Stomach (tissue), 9 donors: ENCODE measurements around the gene MMP25. TPM values are rescaled to one million over a fixed set of nuclear protein-coding genes. Genes with fewer than 3 reads are reported as not detected.
A peak's percentile ranks its signal among the peaks of the same experiment; 100 is the strongest.

Experiments used
- DNase-seq, 2 donors: peaks; one replicate each; pipeline versions ENCODE4 v3.0.0 to v3.0.0-alpha.2; 2013 to 2019
- H3K27ac ChIP-seq, 5 donors: fragments of 200-600 bp in 4 of 5; sonication (generic) in 4 of 5; one replicate each; pipeline ENCODE4 v1.5.1; 2013 to 2019; ENCODE audit warnings: mild to moderate bottlenecking in 1 of 5, moderate library complexity in 1 of 5
- H3K27me3 ChIP-seq, 3 donors: fragments of 200-600 bp; sonication (generic); one replicate each; pipeline ENCODE4 v1.5.1; 2017 to 2019; ENCODE audit warnings: mixed run types in 1 of 3
- H3K36me3 ChIP-seq, 4 donors: fragments of 200-600 bp; sonication (generic); 1 replicate in 3 of 4; 2 replicates in 1 of 4; pipeline ENCODE4 v1.5.1; 2016 to 2019
- H3K4me1 ChIP-seq, 4 donors: fragments of 200-600 bp; sonication (generic); one replicate each; pipeline ENCODE4 v1.5.1; 2016 to 2019
- H3K4me3 ChIP-seq, 4 donors: fragments of 200-600 bp; sonication (generic) in 3 of 4; one replicate each; pipeline ENCODE4 v1.5.1; 2016 to 2019; ENCODE audit warnings: mild to moderate bottlenecking in 1 of 4
- H3K9me3 ChIP-seq, 4 donors: fragments of 200-600 bp; sonication (generic); one replicate each; pipeline ENCODE4 v1.5.1; 2016 to 2019
- CTCF ChIP-seq, 7 experiments: fragments of 450-650 bp in 4 of 7; fragments of 200-600 bp in 3 of 7; sonication (generic) in 3 of 7; IDR thresholded peaks; one replicate each; pipeline ENCODE4 v1.5.1; 2016 to 2019; ENCODE audit warnings: antibody characterized with exemption in 7 of 7, control low read depth in 2 of 7, mild to moderate bottlenecking in 1 of 7
- EP300 ChIP-seq: sonication (generic); formaldehyde crosslinking; IDR thresholded peaks from one replicate; pipeline ENCODE4 v1.6.1; 2017; ENCODE audit warnings: antibody characterized with exemption
- POLR2A ChIP-seq, 4 donors: fragments of 450-650 bp; IDR thresholded peaks; one replicate each; pipeline ENCODE4 v1.6.1; 2016; ENCODE audit warnings: antibody characterized with exemption in 4 of 4, control low read depth in 2 of 4, mild to moderate bottlenecking in 1 of 4, moderate library complexity in 1 of 4
- POLR2AphosphoS5 ChIP-seq, 3 donors: sonication (generic); formaldehyde crosslinking; IDR thresholded peaks; one replicate each; pipeline ENCODE4 v1.6.1; 2016; ENCODE audit warnings: antibody characterized with exemption in 3 of 3
- WGBS, 5 donors: extraction: QIAGEN DNeasy Blood & Tissue Kit in 3 of 5; methylation state at CpG; one replicate each; pipeline versions ENCODE4 v1.1.5 to v1.1.7; 2013 to 2018; 5-methylcytosine and 5-hydroxymethylcytosine counted together
- intact Hi-C: fragments of 100-400 bp; cut with DNase I; formaldehyde crosslinking; loops from one replicate; pipeline ENCODE4 v1.15.1; 2023; ENCODE audit warnings: low total_unique reads
- polyA plus RNA-seq, 3 donors: library from polyadenylated mRNA; stranded (reverse); fragments of 200-250 nt; gene quantifications; one replicate each; pipeline ENCODE4 v1.2.3, GENCODE V29; 2013
- total RNA-seq, 5 donors: library from RNA; depleted of rRNA; stranded (reverse); fragments of >200 nt; gene quantifications; one replicate each; pipeline versions ENCODE4 v1.1.0 to v1.2.3, GENCODE V29; 2014 to 2016
- donor health status: healthy with polysubstance abuse.
- donor health status: Bipolar disorder and iron deficiency.
- donor health status: healthy.

The MMP25 gene
- total and polyA plus RNA-seq, 8 donors = 0.48 to 2.9 (median 1.1) TPM; not detected in 3

- H3K4me1 ChIP-seq = peaks cover 15 to 52% (median 23%) of the 10 kb centered on the region in 4 donors
- H3K36me3 ChIP-seq = peaks cover 0 to 12% (median 2%) of the 10 kb centered on the region in 4 donors
- H3K27me3 ChIP-seq = peaks cover 0 to 14% (median 0%) of the 10 kb centered on the region in 3 donors
- H3K4me3 ChIP-seq = no peak overlapping the region
- DNase-seq = no peak
- intact Hi-C loops = loop anchor here (5.0 kb wide), 1 partner anchor 71 kb away; no protein-coding TSS in a partner anchor
- TF ChIP-seq POLR2AphosphoS5 (IDR thresholded peaks at IDR 0.05) (no peak), EP300 (no peak), POLR2A (IDR thresholded peaks at IDR 0.05) (no peak), CTCF (IDR thresholded peaks at IDR 0.05) (no peak)
- H3K27ac ChIP-seq = peak overlapping the region in 1 of 5 donors; percentile 1
- H3K9me3 ChIP-seq = no peaks in the 10 kb centered on the region
- 83 to 89% (median 85%) methylated on average over 19 of the region's 19 CpGs for WGBS, 5 donors
Observed at GRCh38 chr16:3056336-3057180, 10.2 kb downstream of the MMP25 start.

GRCh38 chr16:3057181-3058138, 11.1 kb downstream of the MMP25 start:
- TF ChIP-seq EP300 (no peak), POLR2AphosphoS5 (IDR thresholded peaks at IDR 0.05) (no peak), CTCF (IDR thresholded peaks at IDR 0.05) (no peak), POLR2A (IDR thresholded peaks at IDR 0.05) (no peak)
- intact Hi-C loops = loop anchor here (5.0 kb wide), 1 partner anchor 70 kb away; no protein-coding TSS in a partner anchor
- no peak for DNase-seq
- H3K27me3 ChIP-seq = peaks cover 0 to 8% (median 0%) of the 10 kb centered on the region in 3 donors
- H3K36me3 ChIP-seq = peaks cover 0 to 12% (median 2%) of the 10 kb centered on the region in 4 donors
- H3K4me1 ChIP-seq = peaks cover 15 to 52% (median 23%) of the 10 kb centered on the region in 4 donors
- H3K9me3 ChIP-seq = no peaks in the 10 kb centered on the region
- H3K27ac ChIP-seq = peak overlapping the region in 2 of 5 donors; percentile 85 to 87
- 88 to 91% (median 90%) methylated on average over 22 of the region's 22 CpGs for whole genome bisulfite sequencing, 5 donors
- peak overlapping the region; percentile 57 to 92 (median 78) for H3K4me3 ChIP-seq

GRCh38 chr16:3058139-3059030, 12.0 kb downstream of the MMP25 start:
- intact Hi-C loops = loop anchor here (5.0 kb wide), 1 partner anchor 69 kb away; no protein-coding TSS in a partner anchor
- H3K4me3 ChIP-seq = peak overlapping the region; percentile 57 to 92 (median 78)
- DNase-seq = peak; percentile 63 to 82
- WGBS, 5 donors = 4 to 17% (median 5%) methylated on average over 10 to 77 of the region's 77 CpGs
- H3K9me3 ChIP-seq = no peaks in the 10 kb centered on the region
- peaks cover 0 to 8% (median 0%) of the 10 kb centered on the region in 3 donors for H3K27me3 ChIP-seq
- H3K36me3 ChIP-seq = peaks cover 0 to 12% (median 2%) of the 10 kb centered on the region in 4 donors
- peaks cover 15 to 52% (median 23%) of the 10 kb centered on the region in 4 donors for H3K4me1 ChIP-seq
- peak overlapping the region; percentile 53 to 88 (median 85) for H3K27ac ChIP-seq
- TF ChIP-seq POLR2AphosphoS5 (IDR thresholded peaks at IDR 0.05) (no peak), POLR2A (IDR thresholded peaks at IDR 0.05) (no peak), EP300 (no peak), CTCF (IDR thresholded peaks at IDR 0.05) (no peak)
